GM12878 (cell line): ENCODE measurements around the gene EDNRB. TPM values are rescaled to one million over a fixed set of nuclear protein-coding genes. Genes with fewer than 3 reads are reported as not detected.

Experiments used
- ATAC-seq: fragments of 200-7000 bp; cut with Tn5 transposase; 3 replicates; pipeline ENCODE4 v1.9.1; 2020; ENCODE audit warnings: mild to moderate bottlenecking, moderate library complexity
- BruUV-seq: library from RNA; stranded (reverse); fragments of 400-500 nt; replicated peaks from 2 replicates; lab custom pipeline; 2021; lab: Mats Ljungman, UMichigan
- CTCF ChIA-PET: fragments of 300-600 bp; sonication (Branson Sonifier 250); formaldehyde crosslinking; extraction: SDS; loops from one replicate; lab custom pipeline; 2021; ENCODE audit warnings: inconsistent platforms; lab: Yijun Ruan, JAX
- POLR2A ChIA-PET: fragments of 350-600 bp; formaldehyde crosslinking; extraction: SDS; loops from one replicate; lab custom pipeline; 2021; ENCODE audit warnings: inconsistent platforms; lab: Charles Lee
- RAD21 ChIA-PET: fragments of 300-600 bp; sonication (Branson Sonifier 250); formaldehyde crosslinking; loops from one replicate; lab custom pipeline; 2023; ENCODE audit warnings: antibody characterized with exemption; ENCODE audit not compliant: unreplicated experiment; lab: Charles Lee
- SMC1A ChIA-PET: fragments of 300-600 bp; sonication (Branson Sonifier 250); formaldehyde crosslinking; loops from one replicate; lab custom pipeline; 2023; ENCODE audit not compliant: unreplicated experiment, uncharacterized antibody; lab: Charles Lee
- DNase-seq: peaks from one replicate; pipeline ENCODE4 v3.0.0-alpha.2; 2011; ENCODE audit warnings: low read depth, low spot score
- FAIRE-seq: peaks from 3 replicates; lab custom pipeline; 2011; peaks lifted over from hg19 to GRCh38; lab: Jason Lieb, UNC
- H2AFZ ChIP-seq: 2 replicates; pipeline ENCODE4 v1.6.0; 2011; ENCODE audit warnings: low read depth, low read length, control low read depth; ENCODE audit not compliant: control insufficient read depth
- H3K27ac ChIP-seq: 2 replicates; pipeline ENCODE4 v1.5.1; 2011; ENCODE audit warnings: control low read depth; ENCODE audit not compliant: control insufficient read depth, insufficient read depth
- H3K27me3 ChIP-seq, 2 experiments: replicated peaks in 1 of 2; 2 replicates each; pipeline versions ENCODE4 v1.6.0 to v1.6.1; 2011; ENCODE audit warnings: low read length in 1 of 2; ENCODE audit not compliant: control insufficient read depth in 2 of 2, insufficient read depth in 2 of 2
- H3K36me3 ChIP-seq, 2 experiments: 2 replicates each; pipeline ENCODE4 v1.5.1; 2011; ENCODE audit warnings: low read length in 1 of 2; ENCODE audit not compliant: control insufficient read depth in 2 of 2, insufficient read depth in 2 of 2
- H3K4me1 ChIP-seq: 2 replicates; pipeline ENCODE4 v1.6.1; 2011; ENCODE audit warnings: mild to moderate bottlenecking, low read length, moderate library complexity, mixed read lengths; ENCODE audit not compliant: control insufficient read depth, insufficient read depth
- H3K4me2 ChIP-seq: 2 replicates; pipeline ENCODE4 v1.6.0; 2011; ENCODE audit warnings: control low read depth; ENCODE audit not compliant: control insufficient read depth, insufficient read depth
- H3K4me3 ChIP-seq: fragments of 200-600 bp; sonication (generic); 2 replicates; pipeline ENCODE4 v1.5.1; 2016
- H3K79me2 ChIP-seq: 2 replicates; pipeline ENCODE4 v1.6.0; 2011; ENCODE audit warnings: low read length; ENCODE audit not compliant: control insufficient read depth, insufficient read depth
- H3K9ac ChIP-seq: 2 replicates; pipeline ENCODE4 v1.8.0; 2011; ENCODE audit warnings: low read length, control low read depth, mixed read lengths; ENCODE audit not compliant: control insufficient read depth, insufficient read depth
- H3K9me3 ChIP-seq: replicated peaks from 3 replicates; pipeline ENCODE4 v1.5.1; 2011; ENCODE audit warnings: mild to moderate bottlenecking, low read length; ENCODE audit not compliant: control insufficient read depth, insufficient read depth
- H4K20me1 ChIP-seq: 2 replicates; pipeline ENCODE4 v1.6.0; 2011; ENCODE audit not compliant: control insufficient read depth, insufficient read depth
- BHLHE40 ChIP-seq, 2 experiments: fragments of 450-650 bp in 1 of 2; IDR thresholded peaks; 2 replicates each; pipeline ENCODE4 v1.6.1; 2011 to 2017; ENCODE audit warnings: low read depth in 2 of 2, borderline replicate concordance in 1 of 2, improper control_type of control experiment in 1 of 2, low read length in 1 of 2, mild to moderate bottlenecking in 1 of 2
- CBX5 ChIP-seq: sonication (generic); IDR thresholded peaks from 2 replicates; pipeline ENCODE4 v1.6.1; 2016; ENCODE audit warnings: low read depth, moderate library complexity, mild to moderate bottlenecking, inconsistent platforms
- CREB1 ChIP-seq: IDR thresholded peaks from 2 replicates; pipeline ENCODE4 v1.6.1; 2012; ENCODE audit warnings: low read depth, mild to moderate bottlenecking, inconsistent platforms
- FOS ChIP-seq: IDR thresholded peaks from 3 replicates; pipeline ENCODE4 v1.6.1; 2011; ENCODE audit warnings: borderline replicate concordance; ENCODE audit not compliant: insufficient read length; ENCODE audit errors: extremely low read depth
- POLR2A ChIP-seq: IDR thresholded peaks from 2 replicates; pipeline ENCODE4 v1.6.1; 2011; ENCODE audit warnings: low read depth, mild to moderate bottlenecking, low read length
- SIN3A ChIP-seq: IDR thresholded peaks from 2 replicates; pipeline ENCODE4 v1.6.1; 2012; ENCODE audit warnings: low read depth, low read length, improper control_type of control experiment
- YY1 ChIP-seq: IDR thresholded peaks from 2 replicates; pipeline ENCODE4 v1.6.1; 2011; ENCODE audit warnings: low read depth, mild to moderate bottlenecking, low read length
- WGBS: methylation state at CpG from one replicate; pipeline ENCODE4 v1.1.6; 2016; ENCODE audit warnings: low lambda C conversion rate; ENCODE audit not compliant: insufficient replicate concordance, insufficient coverage; ENCODE audit errors: missing lambda C conversion rate; 5-methylcytosine and 5-hydroxymethylcytosine counted together
- in situ Hi-C: fragments of 300-500 bp; cut with MboI; formaldehyde crosslinking; loops from 9 replicates; pipeline ENCODE4 v1.14.3; 2018; ENCODE audit warnings: mixed read lengths
- intact Hi-C: fragments of 100-400 bp; cut with micrococcal nuclease; formaldehyde crosslinking; loops from one replicate; pipeline ENCODE4 v1.14.2; 2022; ENCODE audit not compliant: unreplicated experiment
- polyA plus RNA-seq, 11 experiments: library from polyadenylated mRNA; depleted of rRNA in 4 of 11; unstranded in 6 of 11; stranded (reverse) in 5 of 11; fragments of >200 nt; fragmentation: Nextera tagmentation in 4 of 11; fragmentation: Illumina TruSeq in 1 of 11; extraction: Ambion mirVana in 4 of 11; extraction: Trizol in 1 of 11; gene quantifications; 1 replicate in 1 of 11; 2 replicates in 10 of 11; pipeline versions ENCODE4 v1.2.1 to v1.2.3, GENCODE V29; 2011 to 2016; ENCODE audit warnings: inconsistent platforms in 2 of 11, missing spikeins in 2 of 11, low read depth in 1 of 11
- total RNA-seq, 4 experiments: library from RNA; depleted of rRNA in 3 of 4; stranded (reverse); fragments of >200 nt in 3 of 4; fragmentation: Illumina TruSeq in 1 of 4; extraction: Trizol in 1 of 4; gene quantifications; 2 replicates each; pipeline versions ENCODE4 v1.2.1 to v1.2.3, GENCODE V29; 2013 to 2021
- TF ChIP-seq, protein P1 (sequence below): IDR thresholded peaks from 2 replicates; pipeline ENCODE4 v1.6.1; 2011; ENCODE audit warnings: low read depth, low read length, improper control_type of control experiment, borderline replicate concordance
- TF ChIP-seq, protein P2 (sequence below): IDR thresholded peaks from 2 replicates; pipeline ENCODE4 v1.6.1; 2012; ENCODE audit warnings: low read depth, low read length, improper control_type of control experiment
- TF ChIP-seq, protein P3 (sequence below): fragments of 150-350 bp; IDR thresholded peaks from 2 replicates; pipeline ENCODE4 v1.6.1; 2016; ENCODE audit warnings: low read depth, low read length

EDNRB gene
- total and polyA plus RNA-seq, 10 of the 15 experiments (the other 5 are each of a cell fraction or from before 2014, with no cell fraction given), result not detected

DNA sequence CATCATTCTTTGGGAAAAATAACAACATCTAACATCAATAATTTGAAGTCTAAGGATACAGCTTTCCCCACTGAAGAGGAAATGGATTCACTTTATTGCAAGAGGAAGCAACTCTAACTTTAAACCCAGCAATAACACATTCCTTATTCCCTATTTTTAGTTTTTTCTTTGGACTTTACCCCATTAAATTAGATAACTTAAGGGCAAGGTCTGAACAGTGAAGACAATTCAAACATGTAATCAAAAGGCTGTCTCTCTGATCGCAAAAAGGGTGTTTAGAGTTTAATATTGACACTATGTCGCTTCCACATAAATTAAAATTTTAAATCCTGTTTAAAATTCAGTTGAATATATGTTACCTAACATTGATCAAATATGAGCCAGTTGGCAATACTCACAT, 10.1 kb downstream of the EDNRB start (continued):
- TF ChIP-seq, protein P1, sequence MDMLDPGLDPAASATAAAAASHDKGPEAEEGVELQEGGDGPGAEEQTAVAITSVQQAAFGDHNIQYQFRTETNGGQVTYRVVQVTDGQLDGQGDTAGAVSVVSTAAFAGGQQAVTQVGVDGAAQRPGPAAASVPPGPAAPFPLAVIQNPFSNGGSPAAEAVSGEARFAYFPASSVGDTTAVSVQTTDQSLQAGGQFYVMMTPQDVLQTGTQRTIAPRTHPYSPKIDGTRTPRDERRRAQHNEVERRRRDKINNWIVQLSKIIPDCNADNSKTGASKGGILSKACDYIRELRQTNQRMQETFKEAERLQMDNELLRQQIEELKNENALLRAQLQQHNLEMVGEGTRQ, result no peak

DNA sequence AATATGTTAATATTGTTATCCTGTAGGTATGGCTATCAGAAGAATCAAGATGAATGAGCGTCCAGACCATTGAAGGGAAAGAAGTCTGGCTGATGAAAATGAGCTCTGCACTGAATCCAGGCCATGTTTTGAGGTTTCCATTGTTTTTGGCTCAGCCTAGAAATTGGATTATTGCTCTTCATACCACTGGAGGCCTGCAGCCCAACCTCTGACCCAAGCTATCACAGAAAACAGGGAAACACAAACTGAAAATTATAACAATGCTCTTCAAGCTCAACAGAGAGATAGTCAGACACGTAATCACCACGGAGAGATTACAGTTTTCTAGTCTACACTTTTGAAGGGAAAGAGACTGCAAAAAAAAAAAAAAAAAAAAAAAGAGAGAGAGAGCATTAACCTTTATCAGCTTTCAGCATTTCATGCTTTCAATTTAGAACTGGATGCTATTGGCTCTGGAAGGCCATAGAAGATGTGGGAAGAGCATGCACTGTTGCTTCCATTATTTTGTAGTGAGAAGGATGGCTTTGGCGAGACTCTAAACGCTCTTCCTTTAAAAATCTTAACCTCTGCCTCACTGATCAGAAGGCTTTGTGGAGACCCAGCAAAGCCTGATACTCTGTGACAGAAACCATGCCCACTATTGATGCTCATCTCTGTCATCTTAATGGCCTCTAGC, 10.8 kb downstream of the EDNRB start:
- Histone ChIP-seq H3K79me2 (no peaks in the 10 kb centered on the region), H4K20me1 (no peaks in the 10 kb centered on the region), H2AFZ (no peak overlapping the region), H3K4me1 (no peaks in the 10 kb centered on the region)
- intact Hi-C loops (no loop called here), in situ Hi-C loops (no loop called here)
- 74% methylated on average over 3 of the region's 5 CpGs for WGBS
- FAIRE-seq, result no peak
- SMC1A ChIA-PET, result interaction anchor here (0.6 to 1.8 kb wide), 3 partner anchors 10 to 32 kb away, joined by 3 to 4 read pairs (median 3); no protein-coding TSS in a partner anchor
- DNase-seq, result no peak
- TF ChIP-seq, protein P2, sequence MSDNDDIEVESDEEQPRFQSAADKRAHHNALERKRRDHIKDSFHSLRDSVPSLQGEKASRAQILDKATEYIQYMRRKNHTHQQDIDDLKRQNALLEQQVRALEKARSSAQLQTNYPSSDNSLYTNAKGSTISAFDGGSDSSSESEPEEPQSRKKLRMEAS, result no peak
- TF ChIP-seq POLR2A (no peak), SIN3A (no peak), YY1 (no peak), BHLHE40 (IDR thresholded peaks at IDR 0.05; ENCODE audit: borderline replicate concordance in 1 of 2, low read depth in 2 of 2, low read length in 1 of 2) (no peak), FOS (no peak), CBX5 (no peak), CREB1 (no peak)
- TF ChIP-seq, protein P3, sequence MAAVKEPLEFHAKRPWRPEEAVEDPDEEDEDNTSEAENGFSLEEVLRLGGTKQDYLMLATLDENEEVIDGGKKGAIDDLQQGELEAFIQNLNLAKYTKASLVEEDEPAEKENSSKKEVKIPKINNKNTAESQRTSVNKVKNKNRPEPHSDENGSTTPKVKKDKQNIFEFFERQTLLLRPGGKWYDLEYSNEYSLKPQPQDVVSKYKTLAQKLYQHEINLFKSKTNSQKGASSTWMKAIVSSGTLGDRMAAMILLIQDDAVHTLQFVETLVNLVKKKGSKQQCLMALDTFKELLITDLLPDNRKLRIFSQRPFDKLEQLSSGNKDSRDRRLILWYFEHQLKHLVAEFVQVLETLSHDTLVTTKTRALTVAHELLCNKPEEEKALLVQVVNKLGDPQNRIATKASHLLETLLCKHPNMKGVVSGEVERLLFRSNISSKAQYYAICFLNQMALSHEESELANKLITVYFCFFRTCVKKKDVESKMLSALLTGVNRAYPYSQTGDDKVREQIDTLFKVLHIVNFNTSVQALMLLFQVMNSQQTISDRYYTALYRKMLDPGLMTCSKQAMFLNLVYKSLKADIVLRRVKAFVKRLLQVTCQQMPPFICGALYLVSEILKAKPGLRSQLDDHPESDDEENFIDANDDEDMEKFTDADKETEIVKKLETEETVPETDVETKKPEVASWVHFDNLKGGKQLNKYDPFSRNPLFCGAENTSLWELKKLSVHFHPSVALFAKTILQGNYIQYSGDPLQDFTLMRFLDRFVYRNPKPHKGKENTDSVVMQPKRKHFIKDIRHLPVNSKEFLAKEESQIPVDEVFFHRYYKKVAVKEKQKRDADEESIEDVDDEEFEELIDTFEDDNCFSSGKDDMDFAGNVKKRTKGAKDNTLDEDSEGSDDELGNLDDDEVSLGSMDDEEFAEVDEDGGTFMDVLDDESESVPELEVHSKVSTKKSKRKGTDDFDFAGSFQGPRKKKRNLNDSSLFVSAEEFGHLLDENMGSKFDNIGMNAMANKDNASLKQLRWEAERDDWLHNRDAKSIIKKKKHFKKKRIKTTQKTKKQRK, result no peak
- TF ChIP-seq, all 136 proteins: peak for 0
- no peak overlapping the region for H3K4me3 ChIP-seq
- POLR2A ChIA-PET, result no interaction called here
- no peaks in the 10 kb centered on the region for H3K36me3 ChIP-seq
- no peak for ATAC-seq
- H3K9me3 ChIP-seq, result no peaks in the 10 kb centered on the region
- H3K4me2 ChIP-seq, result no peak overlapping the region
- no peaks in the 10 kb centered on the region for H3K27me3 ChIP-seq
- no TSS peak for BruUV-seq
- RAD21 ChIA-PET, result interaction anchor here (0.6 kb wide), 1 partner anchor 20 kb away, joined by 4 read pairs; no protein-coding TSS in a partner anchor
- H3K9ac ChIP-seq, result no peak overlapping the region
- no peak overlapping the region for H3K27ac ChIP-seq
- CTCF ChIA-PET, result interaction anchor here (1.9 kb wide), 1 partner anchor 214 kb away, joined by 4 read pairs; no protein-coding TSS in a partner anchor
